DMS 273 (cell line): ENCODE results near the gene SLC9A7.

ENCODE experiments used
- DNase-seq: peaks from one replicate; lab custom pipeline; 2025; ENCODE audit not compliant: unreplicated experiment; lab: John Stamatoyannopoulos, UW

The SLC9A7 gene

GRCh38 chrX:46707274-46707965 lies 51.5 kb downstream of the SLC9A7 start:
- no peak for DNase-seq

- DNase-seq = no peak
Observed at GRCh38 chrX:46704767-46705386, 54.0 kb downstream of the SLC9A7 start.

- no peak for DNase-seq
Observed at GRCh38 chrX:46703980-46704379, 54.9 kb downstream of the SLC9A7 start.

- DNase-seq = no peak
Observed at GRCh38 chrX:46698691-46699090, 60.2 kb downstream of the SLC9A7 start.

GRCh38 chrX:46695491-46695890 lies 63.4 kb downstream of the SLC9A7 start:
- peak; percentile 29 for DNase-seq

GRCh38 chrX:46694549-46694948 lies 64.4 kb downstream of the SLC9A7 start:
- no peak for DNase-seq

GRCh38 chrX:46693149-46693548 lies 65.8 kb downstream of the SLC9A7 start:
- no peak for DNase-seq

- DNase-seq = no peak
Observed at GRCh38 chrX:46690818-46691217, 68.1 kb downstream of the SLC9A7 start.

GRCh38 chrX:46687619-46688018 lies 71.3 kb downstream of the SLC9A7 start:
- no peak for DNase-seq

GRCh38 chrX:46686003-46686645 lies 72.8 kb downstream of the SLC9A7 start:
- DNase-seq = peak; percentile 66

GRCh38 chrX:46683048-46683447 lies 75.9 kb downstream of the SLC9A7 start:
- DNase-seq = peak; percentile 15

GRCh38 chrX:46681849-46682248 lies 77.1 kb downstream of the SLC9A7 start:
- DNase-seq = no peak

- no peak for DNase-seq
Observed at GRCh38 chrX:46678232-46678631, 80.7 kb downstream of the SLC9A7 start.

GRCh38 chrX:46676399-46677356 lies 82.2 kb downstream of the SLC9A7 start:
- DNase-seq = no peak

- DNase-seq = no peak
Observed at GRCh38 chrX:46673620-46674359, 85.1 kb downstream of the SLC9A7 start.

- DNase-seq = no peak
Observed at GRCh38 chrX:46670316-46670715, 88.6 kb downstream of the SLC9A7 start.

- no peak for DNase-seq
Observed at GRCh38 chrX:46666831-46667230, 92.1 kb downstream of the SLC9A7 start.

- DNase-seq = no peak
Observed at GRCh38 chrX:46665232-46666152, 93.4 kb downstream of the SLC9A7 start.

GRCh38 chrX:46662188-46662958 lies 96.5 kb downstream of the SLC9A7 start:
- no peak for DNase-seq
